Thoracic aorta (tissue), 2 donors: ENCODE data around the gene SLC7A4. TPM values are rescaled to one million over a fixed set of nuclear protein-coding genes. Genes with fewer than 3 reads are reported as not detected.
A peak's percentile ranks its signal among the peaks of the same experiment; 100 is the strongest.
"Not testable (repeated sequence)": the region's sequence is repeated elsewhere in the genome, so short reads cannot be mapped to it uniquely, and the experiment has no call there.

Experiments used
- ATAC-seq: fragments of 150-250 bp; one replicate; pipeline ENCODE4 v1.8.0; 2017; ENCODE audit warnings: low read depth; ENCODE audit not compliant: insufficient number of reproducible peaks, low FRiP score
- DNase-seq: peaks from one replicate; pipeline ENCODE4 v3.0.0-alpha.2; 2020; ENCODE audit warnings: low spot score
- H3K27ac ChIP-seq, 2 donors: fragments of 200-600 bp; sonication (generic); 1 replicate in 1 of 2; 2 replicates in 1 of 2; pipeline ENCODE4 v1.5.1; 2016; ENCODE audit warnings: mild to moderate bottlenecking in 2 of 2, moderate library complexity in 2 of 2
- H3K27me3 ChIP-seq: fragments of 200-600 bp; sonication (generic); replicated peaks from 2 replicates; pipeline ENCODE4 v1.6.0; 2016; ENCODE audit warnings: mild to moderate bottlenecking; ENCODE audit not compliant: insufficient read depth
- H3K36me3 ChIP-seq: fragments of 200-600 bp; sonication (generic); one replicate; pipeline ENCODE4 v1.5.1; 2016
- H3K4me1 ChIP-seq, 2 donors: fragments of 200-600 bp; sonication (generic); 1 replicate in 1 of 2; 2 replicates in 1 of 2; pipeline versions ENCODE4 v1.5.1 to v1.6.0; 2016; ENCODE audit warnings: low read depth in 2 of 2, mild to moderate bottlenecking in 1 of 2; ENCODE audit not compliant: control insufficient read depth in 1 of 2
- H3K4me3 ChIP-seq: fragments of 200-600 bp; sonication (generic); 2 replicates; pipeline ENCODE4 v1.5.1; 2016; ENCODE audit warnings: mild to moderate bottlenecking
- H3K9me3 ChIP-seq: fragments of 200-600 bp; sonication (generic); 2 replicates; pipeline ENCODE4 v1.5.1; 2016
- total RNA-seq, 2 donors: library from RNA; depleted of rRNA; stranded (reverse); fragments of >200 nt; gene quantifications; one replicate each; pipeline versions ENCODE4 v1.1.0 to v1.2.3, GENCODE V29; 2016
- TF ChIP-seq, protein P1 (sequence below): fragments of 200-600 bp; sonication (generic); IDR thresholded peaks from one replicate; pipeline ENCODE4 v1.5.1; 2019; ENCODE audit warnings: antibody characterized with exemption

The SLC7A4 gene
- total RNA-seq, 2 donors from 2014 or later: 1.2 TPM; not detected in 1

DNA sequence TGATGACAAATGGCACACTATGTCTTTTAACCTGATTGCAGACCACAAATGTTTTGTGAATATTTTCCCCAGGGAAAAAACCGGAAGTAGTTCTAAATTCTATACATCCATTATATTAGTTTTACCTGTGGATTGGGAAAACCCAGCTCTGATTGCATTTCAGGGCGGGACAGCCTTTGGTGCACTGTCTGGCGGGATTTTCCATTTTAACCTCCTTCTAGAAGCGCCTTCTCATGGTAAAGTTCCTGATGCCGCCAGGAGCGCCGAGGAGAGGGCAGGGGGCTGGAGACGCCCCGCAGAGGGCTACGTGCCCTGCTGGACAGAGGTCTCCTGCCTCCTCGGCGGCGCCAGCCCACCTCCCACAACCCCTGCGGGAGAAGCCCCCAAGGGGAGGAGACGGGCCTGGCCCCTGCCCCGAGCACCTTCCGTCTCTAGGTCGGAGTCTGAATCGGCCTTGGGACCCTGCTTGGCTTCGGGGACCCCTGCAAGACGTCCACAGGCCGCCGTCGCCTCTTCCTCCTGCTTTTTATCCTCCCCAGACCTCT, 18.6 kb downstream of the SLC7A4 start:
- H3K27ac ChIP-seq: peak overlapping the region in 1 of 2 donors; percentile 55
- H3K9me3 ChIP-seq: no peaks in the 10 kb centered on the region
- H3K36me3 ChIP-seq: no peaks in the 10 kb centered on the region
- TF ChIP-seq, protein P1, sequence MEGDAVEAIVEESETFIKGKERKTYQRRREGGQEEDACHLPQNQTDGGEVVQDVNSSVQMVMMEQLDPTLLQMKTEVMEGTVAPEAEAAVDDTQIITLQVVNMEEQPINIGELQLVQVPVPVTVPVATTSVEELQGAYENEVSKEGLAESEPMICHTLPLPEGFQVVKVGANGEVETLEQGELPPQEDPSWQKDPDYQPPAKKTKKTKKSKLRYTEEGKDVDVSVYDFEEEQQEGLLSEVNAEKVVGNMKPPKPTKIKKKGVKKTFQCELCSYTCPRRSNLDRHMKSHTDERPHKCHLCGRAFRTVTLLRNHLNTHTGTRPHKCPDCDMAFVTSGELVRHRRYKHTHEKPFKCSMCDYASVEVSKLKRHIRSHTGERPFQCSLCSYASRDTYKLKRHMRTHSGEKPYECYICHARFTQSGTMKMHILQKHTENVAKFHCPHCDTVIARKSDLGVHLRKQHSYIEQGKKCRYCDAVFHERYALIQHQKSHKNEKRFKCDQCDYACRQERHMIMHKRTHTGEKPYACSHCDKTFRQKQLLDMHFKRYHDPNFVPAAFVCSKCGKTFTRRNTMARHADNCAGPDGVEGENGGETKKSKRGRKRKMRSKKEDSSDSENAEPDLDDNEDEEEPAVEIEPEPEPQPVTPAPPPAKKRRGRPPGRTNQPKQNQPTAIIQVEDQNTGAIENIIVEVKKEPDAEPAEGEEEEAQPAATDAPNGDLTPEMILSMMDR: no peak
- peak overlapping the region; percentile 72 for H3K4me3 ChIP-seq
- H3K27me3 ChIP-seq: no peaks in the 10 kb centered on the region
- H3K4me1 ChIP-seq: peaks cover 15 to 26% of the 10 kb centered on the region in 2 donors
- DNase-seq (no peak), ATAC-seq (no peak)

DNA sequence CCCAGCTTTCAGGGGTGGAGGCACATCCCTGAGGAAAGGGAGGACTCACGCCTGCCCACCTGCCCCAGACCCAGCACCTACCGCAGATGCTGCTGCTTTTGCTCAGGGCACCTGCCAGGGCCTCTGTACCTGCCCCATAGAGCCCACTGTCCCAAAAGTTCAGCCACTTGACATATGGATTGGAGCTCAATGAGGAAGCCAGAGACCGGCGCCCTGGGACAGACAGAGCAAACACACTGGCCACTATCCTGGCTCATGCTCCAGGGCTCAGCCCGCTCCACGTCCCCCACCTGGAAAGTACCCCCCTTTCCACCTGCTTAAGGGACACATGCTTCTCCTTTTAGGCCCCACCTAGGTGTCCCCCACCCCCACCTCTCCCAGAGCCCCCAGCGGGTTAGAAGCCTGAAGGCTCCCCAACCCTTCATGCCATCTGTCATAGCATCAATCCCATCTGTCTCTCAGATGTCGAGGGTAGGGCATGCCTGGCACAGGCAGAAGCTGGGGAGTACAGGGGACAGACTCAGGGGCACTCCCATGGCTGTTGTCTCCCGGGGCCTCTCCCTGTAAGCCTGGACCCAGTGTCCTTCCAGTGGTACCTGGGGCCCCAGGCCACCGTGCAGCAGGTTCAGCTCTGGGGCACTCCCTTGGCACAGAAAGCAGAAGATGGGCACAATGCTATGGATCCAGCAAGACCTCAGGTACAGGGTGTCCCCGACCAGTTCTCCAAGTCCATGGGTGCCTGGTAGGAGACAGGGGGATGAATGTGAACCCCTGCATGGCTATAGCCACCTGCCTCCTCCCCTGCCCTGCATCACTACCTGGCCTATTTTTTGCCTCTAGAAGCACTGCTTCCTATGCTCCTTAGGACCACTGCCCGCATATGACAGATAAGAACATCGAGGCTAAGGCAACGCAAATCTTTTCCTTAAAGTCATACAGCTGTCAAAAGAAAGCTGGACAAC, 19.6 kb downstream of the SLC7A4 start:
- H3K4me3 ChIP-seq: no peak overlapping the region

DNA sequence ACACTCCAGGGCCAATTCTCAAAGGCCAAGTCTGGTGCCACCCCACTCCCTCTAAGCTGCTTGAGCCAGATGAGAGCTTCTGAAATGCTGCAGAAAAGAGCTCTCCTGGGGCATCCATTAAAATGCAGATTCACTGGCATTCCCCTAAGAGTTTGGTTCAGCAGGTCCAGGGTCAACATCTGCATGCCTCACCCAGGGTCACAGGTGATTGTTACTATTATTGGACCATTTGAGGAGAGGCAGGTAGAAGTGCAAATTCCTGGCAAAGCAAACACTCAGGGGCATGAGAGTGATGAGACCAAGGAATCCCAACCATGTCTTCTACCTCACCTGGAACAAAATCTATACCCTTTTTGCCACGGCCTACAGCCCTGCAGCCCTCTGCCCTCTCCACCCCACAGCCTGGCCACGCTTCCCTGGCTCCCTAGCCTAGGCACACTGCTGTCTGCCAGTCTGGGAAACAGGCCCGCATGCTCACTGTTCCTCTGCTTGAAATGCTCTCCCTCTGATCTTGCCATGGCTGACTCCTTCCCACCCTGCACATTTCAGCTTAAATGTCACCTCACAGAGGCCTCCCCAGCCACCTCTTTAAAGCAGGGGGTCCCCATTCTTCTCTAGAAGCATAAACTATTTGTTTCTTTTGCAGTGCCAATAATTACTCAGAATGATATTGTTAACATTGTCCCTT, 21.8 kb downstream of the SLC7A4 start:
- TF ChIP-seq, protein P1: no peak
- DNase-seq (no peak), ATAC-seq (no peak)
- Histone ChIP-seq H3K4me3 (no peak overlapping the region), H3K9me3 (no peaks in the 10 kb centered on the region), H3K36me3 (no peaks in the 10 kb centered on the region), H3K4me1 (peaks cover 13 to 21% of the 10 kb centered on the region in 2 donors), H3K27ac (no peak overlapping the region), H3K27me3 (no peaks in the 10 kb centered on the region)

More for the DNA sequence above, 19.6 kb downstream of the SLC7A4 start:
- Histone ChIP-seq H3K9me3 (no peaks in the 10 kb centered on the region), H3K4me1 (peaks cover 15 to 26% of the 10 kb centered on the region in 2 donors), H3K27me3 (no peaks in the 10 kb centered on the region), H3K27ac (no peak overlapping the region), H3K36me3 (no peaks in the 10 kb centered on the region)
- ATAC-seq: no peak
- DNase-seq: no peak
- TF ChIP-seq, protein P1: no peak

DNA sequence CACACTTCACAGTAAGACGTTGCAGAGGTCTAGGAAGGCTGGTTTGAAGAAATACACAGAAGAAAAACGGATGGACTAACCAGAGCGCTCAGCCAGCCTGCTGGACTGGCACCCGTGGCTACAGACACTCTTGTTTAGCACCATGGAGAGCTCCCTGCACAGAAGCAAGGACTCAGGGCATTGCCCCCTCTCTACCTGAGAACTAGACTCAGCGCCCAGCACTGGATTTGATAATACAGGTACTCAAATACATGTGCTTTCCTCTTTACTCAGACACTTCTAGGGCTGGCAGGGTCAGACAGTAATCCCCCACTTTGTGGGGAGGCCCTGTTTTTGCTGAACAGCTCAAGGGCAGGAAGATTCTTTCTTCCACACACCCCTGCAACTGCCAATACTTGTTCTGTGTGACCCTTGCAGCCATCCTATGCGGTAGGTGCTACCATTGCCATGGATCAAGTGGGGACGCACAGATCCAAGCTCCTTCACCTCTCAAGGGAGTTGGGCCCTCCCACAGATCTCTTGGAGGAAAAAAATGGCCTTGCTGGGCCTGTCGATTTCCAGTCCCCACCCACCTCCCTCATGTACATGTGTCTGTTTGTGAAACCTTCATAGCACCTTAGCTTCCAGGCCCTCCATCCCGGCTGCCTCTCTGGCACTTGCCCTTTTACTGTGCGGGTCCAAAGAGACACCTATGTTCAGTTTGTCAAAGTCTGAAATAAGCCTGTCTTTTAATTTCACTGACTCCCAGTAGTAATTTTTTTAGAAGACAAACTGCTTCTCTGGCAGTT, 22.5 kb downstream of the SLC7A4 start:
- H3K9me3 ChIP-seq: no peaks in the 10 kb centered on the region
- H3K27me3 ChIP-seq: no peaks in the 10 kb centered on the region
- H3K36me3 ChIP-seq: no peaks in the 10 kb centered on the region
- TF ChIP-seq, protein P1: no peak
- DNase-seq: no peak
- H3K27ac ChIP-seq: no peak overlapping the region
- ATAC-seq: no peak
- H3K4me1 ChIP-seq: peaks cover 6 to 14% of the 10 kb centered on the region in 2 donors
- H3K4me3 ChIP-seq: no peak overlapping the region

DNA sequence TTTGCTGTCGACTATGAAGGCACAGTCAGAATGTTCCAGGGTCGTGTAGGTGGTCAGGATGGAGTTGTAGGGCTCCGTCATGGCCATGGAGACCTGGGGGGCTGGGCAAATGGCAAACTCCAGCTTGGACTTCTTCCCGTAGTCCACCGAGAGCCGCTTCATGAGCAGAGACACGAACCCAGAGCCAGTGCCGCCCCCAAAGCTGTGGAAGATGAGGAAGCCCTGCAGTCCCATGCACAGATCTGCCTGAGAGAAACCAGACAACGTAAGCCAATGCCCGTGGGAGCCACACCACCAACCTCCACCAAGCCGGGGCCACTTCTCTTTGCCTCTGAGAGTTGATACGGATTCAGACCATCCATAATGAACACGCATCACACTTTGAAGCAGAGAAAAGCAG, 23.2 kb downstream of the SLC7A4 start:
- not testable (repeated sequence) for DNase-seq, H3K4me1 ChIP-seq, H3K27me3 ChIP-seq, H3K4me3 ChIP-seq, H3K9me3 ChIP-seq, H3K27ac ChIP-seq, H3K36me3 ChIP-seq, ATAC-seq
